VCaP (cell line): ENCODE results near the gene DIPK1A.
A peak's percentile ranks its signal among the peaks of the same experiment; 100 is the strongest.

ENCODE experiments used
- H3K27ac ChIP-seq: fragments of 450-650 bp; 2 replicates; pipeline ENCODE4 v1.5.1; 2017
- CTCF ChIP-seq: fragments of 450-650 bp; conservative IDR thresholded peaks from 2 replicates; pipeline ENCODE4 v1.5.1; 2017; ENCODE audit warnings: mild to moderate bottlenecking, moderate library complexity

DIPK1A gene

GRCh38 chr1:92862605-92863004 is 98.7 kb downstream of the DIPK1A start:
- TF ChIP-seq CTCF, result no peak
- H3K27ac ChIP-seq, result no peak overlapping the region

- TF ChIP-seq CTCF, result no peak
- no peak overlapping the region for H3K27ac ChIP-seq
These were observed 101.7 kb downstream of the DIPK1A start for GRCh38 chr1:92859400-92860039.

- H3K27ac ChIP-seq, result no peak overlapping the region
- peak; percentile 91 for TF ChIP-seq CTCF
These were observed 102.5 kb downstream of the DIPK1A start for GRCh38 chr1:92858564-92859399.

- H3K27ac ChIP-seq, result no peak overlapping the region
- no peak for TF ChIP-seq CTCF
These were observed 103.4 kb downstream of the DIPK1A start for GRCh38 chr1:92857817-92858216.

- no peak for TF ChIP-seq CTCF
- no peak overlapping the region for H3K27ac ChIP-seq
These were observed 106.0 kb downstream of the DIPK1A start for GRCh38 chr1:92855236-92855635.

- no peak overlapping the region for H3K27ac ChIP-seq
- TF ChIP-seq CTCF, result no peak
These were observed 107.0 kb downstream of the DIPK1A start for GRCh38 chr1:92854101-92854785.

GRCh38 chr1:92853299-92853698 is 108.0 kb downstream of the DIPK1A start:
- TF ChIP-seq CTCF, result no peak
- no peak overlapping the region for H3K27ac ChIP-seq
